PC-3 (cell line): ENCODE measurements around the gene POLR1D.

ENCODE experiments used
- CTCF ChIP-seq: fragments of 300-600 bp; sonication (generic); conservative IDR thresholded peaks from 2 replicates; pipeline ENCODE4 v1.5.1; 2017; ENCODE audit warnings: antibody characterized with exemption, low read depth, mild to moderate bottlenecking, low read length
- EZH2phosphoT487 ChIP-seq: fragments of 300-600 bp; sonication (generic); IDR thresholded peaks from 2 replicates; pipeline ENCODE4 v1.6.1; 2018; ENCODE audit warnings: mild to moderate bottlenecking, antibody characterized with exemption, low read length, borderline replicate concordance

- TF ChIP-seq CTCF (no peak), EZH2phosphoT487 (no peak)
Observed at GRCh38 chr13:27624071-27624470, 2.4 kb downstream of the POLR1D start.
